ENCODE data around the gene ASTE1.

The ASTE1 gene

DNA sequence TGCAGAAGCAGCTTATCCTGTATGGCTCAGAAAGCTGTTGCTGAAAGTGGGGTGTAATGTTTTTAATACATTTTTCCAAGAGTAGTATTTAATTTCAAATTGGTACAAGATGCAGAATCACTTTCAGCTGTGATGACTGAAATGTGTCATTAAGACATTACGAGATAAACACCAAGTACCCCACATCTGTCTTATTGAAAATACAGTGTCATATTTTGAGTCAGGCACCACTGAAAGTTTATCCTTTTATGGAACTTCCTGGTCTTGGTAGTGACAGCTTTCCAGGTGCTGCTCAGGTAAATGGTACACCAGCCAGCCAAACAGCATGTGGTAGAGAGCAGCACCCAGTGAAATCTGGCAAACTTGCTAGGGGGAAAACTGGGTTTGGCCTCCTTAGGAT is 16.9 kb downstream of the ASTE1 start:
- H4K91ac ChIP-seq (ENCODE audit: low read length): no peak overlapping the region
- H3K9me3 ChIP-seq (ENCODE audit: control insufficient read depth, low read length): no peaks in the 10 kb centered on the region
- H3K36me3 ChIP-seq (ENCODE audit: control insufficient read depth in 1 of 2, insufficient read depth in 2 of 2, low read depth in 1 of 2, low read length in 2 of 2): peaks cover 0 to 66% of the 10 kb centered on the region in 2 experiments
- no peak overlapping the region for H2AK5ac ChIP-seq (ENCODE audit: low read length, severe bottlenecking)
- no peak overlapping the region for H2BK12ac ChIP-seq (ENCODE audit: low read length in 2 of 2)
- H3K4me1 ChIP-seq (ENCODE audit: control insufficient read depth, insufficient read depth, low read depth, low read length): no peaks in the 10 kb centered on the region
- no peaks in the 10 kb centered on the region for H3K27me3 ChIP-seq (ENCODE audit: control insufficient read depth in 1 of 2, insufficient read depth in 1 of 2, low read length in 2 of 2)
- H3K23ac ChIP-seq (ENCODE audit: low read length in 2 of 2): no peak overlapping the region
- 100% methylated on average over 1 of the region's 1 CpG for WGBS
- H2BK120ac ChIP-seq (ENCODE audit: low read depth, low read length): no peak overlapping the region
- peaks cover 12% of the 10 kb centered on the region for H3K79me1 ChIP-seq (replicated peaks; ENCODE audit: low read length, poor library complexity, severe bottlenecking)
- no peak overlapping the region for H3K4me3 ChIP-seq (ENCODE audit: insufficient read depth in 1 of 2, low read depth in 1 of 2, low read length in 2 of 2)
- H3K18ac ChIP-seq (ENCODE audit: low read depth in 1 of 2, low read length in 2 of 2): no peak overlapping the region
- H2BK5ac ChIP-seq (ENCODE audit: low read depth, low read length, poor library complexity, severe bottlenecking): no peak overlapping the region
- H3K14ac ChIP-seq (ENCODE audit: low read length in 2 of 2): no peak overlapping the region
- H2BK15ac ChIP-seq (ENCODE audit: low read depth, poor library complexity, severe bottlenecking): no peak overlapping the region
- DNase-seq: no peak
- H2AFZ ChIP-seq (ENCODE audit: low read depth, low read length): no peak overlapping the region
- H3K27ac ChIP-seq (ENCODE audit: low read length, poor library complexity, severe bottlenecking): no peak overlapping the region
- no peak overlapping the region for H3K4ac ChIP-seq (ENCODE audit: low read depth in 1 of 2, low read length in 2 of 2)
- H3K4me2 ChIP-seq (ENCODE audit: low read length, poor library complexity, severe bottlenecking): no peak overlapping the region
- H3K9ac ChIP-seq (ENCODE audit: low read length): no peak overlapping the region
- no peak overlapping the region for H4K8ac ChIP-seq (ENCODE audit: low read length)

DNA sequence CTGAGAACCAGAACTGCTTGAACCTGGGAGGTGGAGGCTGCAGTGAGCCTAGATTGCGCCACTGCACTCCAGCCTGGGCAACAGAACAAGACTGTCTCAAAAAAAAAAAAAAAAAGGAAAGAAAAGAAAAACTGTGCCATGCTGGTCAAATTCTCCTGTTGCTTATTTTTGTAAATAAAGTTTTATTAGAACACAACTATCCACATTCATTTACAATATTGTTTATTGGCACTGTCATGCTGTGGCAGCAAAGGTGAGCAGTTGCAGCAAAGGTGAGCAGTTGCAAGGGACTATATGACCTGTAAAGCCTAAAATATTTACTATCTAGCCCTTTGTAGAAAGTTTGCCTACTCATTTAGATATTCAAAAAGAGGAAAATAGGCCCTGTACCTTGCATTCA is 18.3 kb downstream of the ASTE1 start:
- Histone ChIP-seq H3K4me2 (ENCODE audit: low read length, poor library complexity, severe bottlenecking) (no peak overlapping the region), H2BK5ac (ENCODE audit: low read depth, low read length, poor library complexity, severe bottlenecking) (no peak overlapping the region), H3K9me3 (ENCODE audit: control insufficient read depth, low read length) (no peaks in the 10 kb centered on the region), H4K91ac (ENCODE audit: low read length) (no peak overlapping the region), H3K27ac (ENCODE audit: low read length, poor library complexity, severe bottlenecking) (no peak overlapping the region), H2BK120ac (ENCODE audit: low read depth, low read length) (no peak overlapping the region), H2AFZ (ENCODE audit: low read depth, low read length) (no peak overlapping the region), H2AK5ac (ENCODE audit: low read length, severe bottlenecking) (no peak overlapping the region), H3K79me1 (replicated peaks; ENCODE audit: low read length, poor library complexity, severe bottlenecking) (peaks cover 14% of the 10 kb centered on the region), H2BK15ac (ENCODE audit: low read depth, poor library complexity, severe bottlenecking) (no peak overlapping the region), H3K18ac (ENCODE audit: low read depth in 1 of 2, low read length in 2 of 2) (no peak overlapping the region), H3K27me3 (ENCODE audit: control insufficient read depth in 1 of 2, insufficient read depth in 1 of 2, low read length in 2 of 2) (no peaks in the 10 kb centered on the region), H2BK12ac (ENCODE audit: low read length in 2 of 2) (no peak overlapping the region), H3K4me1 (ENCODE audit: control insufficient read depth, insufficient read depth, low read depth, low read length) (no peaks in the 10 kb centered on the region), H3K4ac (ENCODE audit: low read depth in 1 of 2, low read length in 2 of 2) (no peak overlapping the region), H3K36me3 (ENCODE audit: control insufficient read depth in 1 of 2, insufficient read depth in 2 of 2, low read depth in 1 of 2, low read length in 2 of 2) (peaks cover 0 to 61% of the 10 kb centered on the region in 2 experiments), H3K14ac (ENCODE audit: low read length in 2 of 2) (no peak overlapping the region), H4K8ac (ENCODE audit: low read length) (no peak overlapping the region), H3K9ac (ENCODE audit: low read length) (no peak overlapping the region), H3K4me3 (ENCODE audit: insufficient read depth in 1 of 2, low read depth in 1 of 2, low read length in 2 of 2) (no peak overlapping the region), H3K23ac (ENCODE audit: low read length in 2 of 2) (no peak overlapping the region)
- WGBS: 100% methylated on average over 1 of the region's 1 CpG
- no peak for DNase-seq

DNA sequence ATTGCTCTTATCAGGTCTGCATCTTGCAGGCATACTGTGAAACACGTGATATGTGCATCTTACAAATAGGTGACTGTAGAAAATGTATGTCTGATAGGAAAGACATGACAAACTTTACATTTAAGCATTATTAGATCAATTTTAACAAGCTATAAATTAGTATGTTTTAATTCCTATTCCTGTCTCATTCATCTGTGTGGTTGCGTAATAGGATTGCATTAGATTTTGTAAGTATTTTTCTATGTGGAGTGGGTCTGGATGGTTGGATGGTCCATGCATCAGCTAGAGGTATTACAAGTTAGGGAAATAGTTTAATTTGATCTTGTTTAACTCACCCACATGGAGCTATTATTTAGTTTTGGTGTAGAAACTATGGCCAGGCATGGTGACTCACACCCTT is 18.8 kb downstream of the ASTE1 start:
- Histone ChIP-seq H2AFZ (ENCODE audit: low read depth, low read length) (no peak overlapping the region), H2BK120ac (ENCODE audit: low read depth, low read length) (no peak overlapping the region), H3K27ac (ENCODE audit: low read length, poor library complexity, severe bottlenecking) (no peak overlapping the region), H2BK15ac (ENCODE audit: low read depth, poor library complexity, severe bottlenecking) (no peak overlapping the region), H3K36me3 (ENCODE audit: control insufficient read depth in 1 of 2, insufficient read depth in 2 of 2, low read depth in 1 of 2, low read length in 2 of 2) (peaks cover 0 to 56% of the 10 kb centered on the region in 2 experiments), H3K4me1 (ENCODE audit: control insufficient read depth, insufficient read depth, low read depth, low read length) (no peaks in the 10 kb centered on the region), H3K23ac (ENCODE audit: low read length in 2 of 2) (no peak overlapping the region), H3K4me2 (ENCODE audit: low read length, poor library complexity, severe bottlenecking) (no peak overlapping the region), H4K8ac (ENCODE audit: low read length) (no peak overlapping the region), H3K9me3 (ENCODE audit: control insufficient read depth, low read length) (no peaks in the 10 kb centered on the region), H2BK12ac (ENCODE audit: low read length in 2 of 2) (no peak overlapping the region), H3K9ac (ENCODE audit: low read length) (no peak overlapping the region), H3K18ac (ENCODE audit: low read depth in 1 of 2, low read length in 2 of 2) (no peak overlapping the region), H2AK5ac (ENCODE audit: low read length, severe bottlenecking) (no peak overlapping the region), H3K79me1 (replicated peaks; ENCODE audit: low read length, poor library complexity, severe bottlenecking) (peaks cover 14% of the 10 kb centered on the region), H3K4ac (ENCODE audit: low read depth in 1 of 2, low read length in 2 of 2) (no peak overlapping the region), H2BK5ac (ENCODE audit: low read depth, low read length, poor library complexity, severe bottlenecking) (no peak overlapping the region), H3K27me3 (ENCODE audit: control insufficient read depth in 1 of 2, insufficient read depth in 1 of 2, low read length in 2 of 2) (no peaks in the 10 kb centered on the region), H3K14ac (ENCODE audit: low read length in 2 of 2) (no peak overlapping the region), H3K4me3 (ENCODE audit: insufficient read depth in 1 of 2, low read depth in 1 of 2, low read length in 2 of 2) (no peak overlapping the region), H4K91ac (ENCODE audit: low read length) (no peak overlapping the region)
- no peak for DNase-seq
- whole genome bisulfite sequencing: 100% methylated on average over 1 of the region's 2 CpGs

DNA sequence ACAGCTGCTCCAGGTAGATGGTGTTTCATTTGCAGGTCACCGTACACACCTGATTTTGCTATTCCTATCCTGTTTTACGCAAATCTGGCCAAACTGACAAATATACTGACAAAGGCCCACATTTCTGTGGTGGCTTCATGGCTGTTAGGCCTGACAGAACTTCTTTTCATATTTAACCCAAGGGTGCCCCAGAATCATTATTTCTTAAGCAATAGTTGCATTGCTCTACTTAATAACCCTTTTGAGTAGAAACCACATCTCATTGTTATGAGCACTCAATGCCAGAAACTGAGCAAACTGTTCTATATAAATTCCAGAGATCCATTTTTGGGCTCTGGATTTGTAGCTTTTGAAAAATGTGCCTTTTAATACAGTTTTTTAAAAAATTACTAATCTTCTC is 19.4 kb downstream of the ASTE1 start:
- no peak overlapping the region for H3K9ac ChIP-seq (ENCODE audit: low read length)
- H3K4me3 ChIP-seq (ENCODE audit: insufficient read depth in 1 of 2, low read depth in 1 of 2, low read length in 2 of 2): no peak overlapping the region
- H3K4me1 ChIP-seq (ENCODE audit: control insufficient read depth, insufficient read depth, low read depth, low read length): no peaks in the 10 kb centered on the region
- H3K23ac ChIP-seq (ENCODE audit: low read length in 2 of 2): no peak overlapping the region
- no peak overlapping the region for H2BK5ac ChIP-seq (ENCODE audit: low read depth, low read length, poor library complexity, severe bottlenecking)
- H3K9me3 ChIP-seq (ENCODE audit: control insufficient read depth, low read length): no peaks in the 10 kb centered on the region
- H3K4me2 ChIP-seq (ENCODE audit: low read length, poor library complexity, severe bottlenecking): no peak overlapping the region
- H3K18ac ChIP-seq (ENCODE audit: low read depth in 1 of 2, low read length in 2 of 2): no peak overlapping the region
- no peak overlapping the region for H2AK5ac ChIP-seq (ENCODE audit: low read length, severe bottlenecking)
- H3K4ac ChIP-seq (ENCODE audit: low read depth in 1 of 2, low read length in 2 of 2): no peak overlapping the region
- no peak overlapping the region for H3K14ac ChIP-seq (ENCODE audit: low read length in 2 of 2)
- H2BK120ac ChIP-seq (ENCODE audit: low read depth, low read length): no peak overlapping the region
- H3K36me3 ChIP-seq (ENCODE audit: control insufficient read depth in 1 of 2, insufficient read depth in 2 of 2, low read depth in 1 of 2, low read length in 2 of 2): peaks cover 0 to 50% of the 10 kb centered on the region in 2 experiments
- no peak for DNase-seq
- H2BK15ac ChIP-seq (ENCODE audit: low read depth, poor library complexity, severe bottlenecking): no peak overlapping the region
- no peak overlapping the region for H2AFZ ChIP-seq (ENCODE audit: low read depth, low read length)
- H2BK12ac ChIP-seq (ENCODE audit: low read length in 2 of 2): no peak overlapping the region
- 100% methylated on average over 2 of the region's 2 CpGs for WGBS
- no peak overlapping the region for H3K27ac ChIP-seq (ENCODE audit: low read length, poor library complexity, severe bottlenecking)
- no peaks in the 10 kb centered on the region for H3K27me3 ChIP-seq (ENCODE audit: control insufficient read depth in 1 of 2, insufficient read depth in 1 of 2, low read length in 2 of 2)
- peaks cover 14% of the 10 kb centered on the region for H3K79me1 ChIP-seq (replicated peaks; ENCODE audit: low read length, poor library complexity, severe bottlenecking)
- H4K91ac ChIP-seq (ENCODE audit: low read length): no peak overlapping the region
- H4K8ac ChIP-seq (ENCODE audit: low read length): no peak overlapping the region

All from mesenchymal stem cell (in vitro differentiated cells and primary cell).